Astrocyte of the spinal cord (primary cell): Measurements from ENCODE around the gene XIRP2.
"Not testable (repeated sequence)": the region's sequence is repeated elsewhere in the genome, so short reads cannot be mapped to it uniquely, and the experiment has no call there.

Experiments used
- DNase-seq: peaks from one replicate; pipeline ENCODE4 v3.0.0; 2011; ENCODE audit warnings: low read depth, low spot score
- H3K4me3 ChIP-seq: 2 replicates; pipeline ENCODE4 v1.5.1; 2011; ENCODE audit warnings: low read depth, mild to moderate bottlenecking, low read length, moderate library complexity
- in situ Hi-C: cut with HindIII; loops from 2 replicates; pipeline ENCODE4 v1.10.0; 2017; ENCODE audit warnings: low sequenced_read_pairs
- TF ChIP-seq, protein P1 (sequence below): IDR thresholded peaks from 2 replicates; pipeline ENCODE4 v1.5.1; 2012; ENCODE audit warnings: low read depth, mild to moderate bottlenecking, low read length, inconsistent platforms

The XIRP2 gene

GRCh38 chr2:167015806-167016205 is 127.5 kb downstream of the XIRP2 start:
- TF ChIP-seq, protein P1, sequence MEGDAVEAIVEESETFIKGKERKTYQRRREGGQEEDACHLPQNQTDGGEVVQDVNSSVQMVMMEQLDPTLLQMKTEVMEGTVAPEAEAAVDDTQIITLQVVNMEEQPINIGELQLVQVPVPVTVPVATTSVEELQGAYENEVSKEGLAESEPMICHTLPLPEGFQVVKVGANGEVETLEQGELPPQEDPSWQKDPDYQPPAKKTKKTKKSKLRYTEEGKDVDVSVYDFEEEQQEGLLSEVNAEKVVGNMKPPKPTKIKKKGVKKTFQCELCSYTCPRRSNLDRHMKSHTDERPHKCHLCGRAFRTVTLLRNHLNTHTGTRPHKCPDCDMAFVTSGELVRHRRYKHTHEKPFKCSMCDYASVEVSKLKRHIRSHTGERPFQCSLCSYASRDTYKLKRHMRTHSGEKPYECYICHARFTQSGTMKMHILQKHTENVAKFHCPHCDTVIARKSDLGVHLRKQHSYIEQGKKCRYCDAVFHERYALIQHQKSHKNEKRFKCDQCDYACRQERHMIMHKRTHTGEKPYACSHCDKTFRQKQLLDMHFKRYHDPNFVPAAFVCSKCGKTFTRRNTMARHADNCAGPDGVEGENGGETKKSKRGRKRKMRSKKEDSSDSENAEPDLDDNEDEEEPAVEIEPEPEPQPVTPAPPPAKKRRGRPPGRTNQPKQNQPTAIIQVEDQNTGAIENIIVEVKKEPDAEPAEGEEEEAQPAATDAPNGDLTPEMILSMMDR = no peak
- no peak overlapping the region for H3K4me3 ChIP-seq
- no peak for DNase-seq
- in situ Hi-C loops = no loop called here

DNA sequence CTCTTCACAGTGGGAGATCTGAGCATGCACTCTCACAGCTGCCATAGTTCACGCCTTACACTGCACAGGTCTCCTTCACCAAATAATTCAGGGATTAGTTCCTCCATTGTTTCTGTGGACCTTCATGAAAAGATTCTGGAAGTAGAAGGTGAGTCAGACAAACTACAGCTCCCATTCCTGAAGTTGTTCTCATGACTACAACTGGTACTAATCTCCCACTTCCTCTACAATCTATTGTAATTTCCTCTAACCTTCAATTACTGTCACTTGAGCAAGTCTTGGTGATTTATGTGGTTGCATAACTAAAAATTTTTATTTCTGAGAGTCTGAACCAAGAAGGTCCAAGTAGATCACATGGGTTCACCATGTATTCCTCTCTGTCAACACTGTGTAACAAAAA is 128.7 kb downstream of the XIRP2 start:
- in situ Hi-C loops = no loop called here
- H3K4me3 ChIP-seq = no peak overlapping the region
- TF ChIP-seq, protein P1 = no peak
- DNase-seq = no peak

DNA sequence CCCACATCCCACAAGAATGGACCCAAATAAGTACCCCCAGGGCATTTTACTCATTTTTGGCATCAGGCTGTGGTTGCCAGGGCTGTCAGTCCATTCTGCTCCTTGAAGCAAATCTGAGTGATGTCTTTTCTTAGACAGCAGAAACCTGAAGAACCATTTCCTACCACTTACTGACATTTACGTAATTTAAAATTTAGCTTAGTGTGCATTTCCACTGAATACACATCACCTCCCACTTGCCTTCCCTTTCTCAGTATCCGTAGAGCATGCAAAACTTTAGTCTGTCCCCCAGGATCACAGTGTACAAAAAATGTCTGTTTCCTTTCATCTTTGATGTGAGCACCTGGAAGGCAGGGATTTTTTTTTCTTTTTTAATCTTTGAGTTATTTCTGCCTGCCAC is 130.3 kb downstream of the XIRP2 start:
- TF ChIP-seq, protein P1 = no peak
- no peak for DNase-seq
- H3K4me3 ChIP-seq = no peak overlapping the region
- in situ Hi-C loops = no loop called here

DNA sequence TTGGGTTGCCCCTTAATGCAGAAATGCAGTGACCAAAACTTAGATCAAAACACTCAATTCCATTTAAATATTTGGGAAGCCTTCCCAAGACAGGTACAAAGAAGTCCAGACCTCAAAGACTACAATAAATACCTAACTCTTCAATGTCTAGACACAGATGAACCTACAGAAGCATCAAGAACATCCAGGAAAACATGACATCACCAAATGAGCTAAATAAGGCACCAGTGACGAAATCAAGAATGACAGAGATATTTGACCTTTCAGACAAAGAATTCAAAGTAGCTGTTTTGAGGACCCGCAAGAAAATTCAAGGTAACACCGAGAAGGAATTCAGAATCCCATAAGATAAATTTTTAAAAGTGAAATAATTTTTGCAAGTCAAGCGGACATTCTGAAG is 140.2 kb downstream of the XIRP2 start:
- TF ChIP-seq, protein P1 = no peak
- in situ Hi-C loops = no loop called here
- DNase-seq = no peak
- H3K4me3 ChIP-seq = no peak overlapping the region

DNA sequence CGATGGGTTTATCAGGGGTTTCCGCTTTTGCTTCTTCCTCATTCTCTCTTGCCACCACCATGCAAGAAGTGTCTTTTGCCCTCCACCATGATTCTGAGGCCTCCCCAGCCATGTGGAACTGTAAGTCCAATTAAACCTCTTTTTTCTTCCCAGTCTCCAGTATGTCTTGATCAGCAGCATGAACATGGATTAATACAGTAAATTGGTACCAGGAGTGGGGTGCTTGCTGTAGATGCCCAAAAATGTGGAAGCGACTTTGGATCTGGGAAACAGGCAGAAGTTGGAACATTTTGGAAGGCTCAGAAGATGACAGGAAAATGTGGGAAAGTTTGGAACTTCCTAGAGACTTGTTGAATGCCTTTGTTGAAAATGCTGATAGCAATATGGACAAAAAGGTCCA is 146.7 kb downstream of the XIRP2 start:
- H3K4me3 ChIP-seq, DNase-seq, in situ Hi-C loops: not testable (repeated sequence)

DNA sequence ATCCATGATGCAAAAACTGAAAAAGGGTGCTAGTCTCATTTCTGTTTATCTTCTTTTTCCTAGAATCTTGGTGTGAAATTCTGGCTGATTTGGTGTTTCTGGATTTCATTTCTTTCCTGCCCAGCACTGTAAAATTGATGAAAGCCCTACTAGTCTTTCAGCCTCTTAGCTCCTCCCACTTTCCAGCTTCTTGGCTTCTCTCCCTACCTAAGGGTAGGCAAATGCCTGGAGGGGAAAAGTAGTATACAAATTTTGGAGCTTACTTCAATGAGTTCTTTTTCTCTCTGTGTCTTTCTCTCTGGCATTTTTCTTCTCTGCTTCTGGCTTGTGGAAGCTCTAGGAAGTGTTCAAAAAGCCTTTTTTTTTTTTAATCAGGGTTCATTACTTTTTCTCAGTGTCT is 160.5 kb downstream of the XIRP2 start:
- H3K4me3 ChIP-seq = no peak overlapping the region
- in situ Hi-C loops = no loop called here
- TF ChIP-seq, protein P1 = no peak
- DNase-seq = no peak

- in situ Hi-C loops = no loop called here
- no peak for DNase-seq
- TF ChIP-seq, protein P1 = no peak
- no peak overlapping the region for H3K4me3 ChIP-seq
Observed at GRCh38 chr2:167049659-167050058, 161.4 kb downstream of the XIRP2 start.
